Amniotic epithelial cell (primary cell): ENCODE results near the gene SEC14L6.
"Not testable (repeated sequence)": the region's sequence is repeated elsewhere in the genome, so short reads cannot be mapped to it uniquely, and the experiment has no call there.

Experiments used
- DNase-seq: peaks from one replicate; pipeline ENCODE4 v3.0.0-alpha.2; 2010; ENCODE audit warnings: low read depth

The SEC14L6 gene

GRCh38 chr22:30546616-30547015 is at the start of gene SEC14L6:
TSS of gene SEC14L6 (minus strand) at chr22:30546741. CDS start at chr22:30546682, 59 bp downstream.
- no peak for DNase-seq

GRCh38 chr22:30596199-30596598 is 49.7 kb upstream of the SEC14L6 start:
- no peak for DNase-seq

- not testable (repeated sequence) for DNase-seq
Measured at GRCh38 chr22:30592360-30592713, 45.8 kb upstream of the SEC14L6 start.

GRCh38 chr22:30591588-30592359 is 45.2 kb upstream of the SEC14L6 start, which contains the start of gene PES1:
TSS of gene PES1 (minus strand) at chr22:30591910. CDS start at chr22:30591833, 77 bp downstream.
- peak; percentile 99 for DNase-seq

GRCh38 chr22:30591191-30591587 is 44.6 kb upstream of the SEC14L6 start:
- peak; percentile 60 for DNase-seq

- DNase-seq: no peak
Measured at GRCh38 chr22:30586414-30586813, 39.9 kb upstream of the SEC14L6 start.

- no peak for DNase-seq
Measured at GRCh38 chr22:30584441-30584840, 37.9 kb upstream of the SEC14L6 start.

GRCh38 chr22:30582788-30583545 is 36.4 kb upstream of the SEC14L6 start:
- no peak for DNase-seq

GRCh38 chr22:30582051-30582450 is 35.5 kb upstream of the SEC14L6 start:
- DNase-seq: no peak

GRCh38 chr22:30580896-30581295 is 34.4 kb upstream of the SEC14L6 start:
- DNase-seq: no peak

GRCh38 chr22:30578481-30578880 is 31.9 kb upstream of the SEC14L6 start:
- DNase-seq: no peak

GRCh38 chr22:30575859-30576258 is 29.3 kb upstream of the SEC14L6 start:
- no peak for DNase-seq

- peak; percentile 88 for DNase-seq
Measured at GRCh38 chr22:30574997-30575671, 28.6 kb upstream of the SEC14L6 start.

GRCh38 chr22:30574095-30574981 is 27.8 kb upstream of the SEC14L6 start, which contains the start of gene GAL3ST1:
TSS of gene GAL3ST1 (minus strand) at chr22:30574665. CDS start at chr22:30557392, 17,273 bp downstream.
- no peak for DNase-seq

- DNase-seq: no peak
Measured at GRCh38 chr22:30573594-30574094, 27.1 kb upstream of the SEC14L6 start.

GRCh38 chr22:30572840-30573593 is 26.5 kb upstream of the SEC14L6 start:
- no peak for DNase-seq

- DNase-seq: no peak
Measured at GRCh38 chr22:30572210-30572609, 25.7 kb upstream of the SEC14L6 start.

GRCh38 chr22:30569674-30570202 is 23.2 kb upstream of the SEC14L6 start:
- no peak for DNase-seq

GRCh38 chr22:30568137-30568805 is 21.7 kb upstream of the SEC14L6 start:
- DNase-seq: no peak

- not testable (repeated sequence) for DNase-seq
Measured at GRCh38 chr22:30567277-30567676, 20.7 kb upstream of the SEC14L6 start.
